Mucosa of descending colon (tissue), 3 donors: ENCODE results near the gene TJP3. TPM values are rescaled to one million over a fixed set of nuclear protein-coding genes. Genes with fewer than 3 reads are reported as not detected.
"Not testable (repeated sequence)": the region's sequence is repeated elsewhere in the genome, so short reads cannot be mapped to it uniquely, and the experiment has no call there.

Source experiments
- ATAC-seq: fragments of 200-7000 bp; cut with Tn5 transposase; one replicate; pipeline ENCODE4 v1.9.1; 2020; ENCODE audit warnings: mild to moderate bottlenecking, moderate library complexity
- DNase-seq, 3 donors: peaks; one replicate each; pipeline ENCODE4 v3.0.0-alpha.2; 2020
- H3K36me3 ChIP-seq: fragments of 200-600 bp; one replicate; pipeline ENCODE4 v1.8.0; 2021; ENCODE audit warnings: low read depth, mild to moderate bottlenecking
- H3K4me1 ChIP-seq: fragments of 200-600 bp; one replicate; pipeline ENCODE4 v1.8.0; 2021; ENCODE audit warnings: low read depth, mild to moderate bottlenecking
- H3K4me3 ChIP-seq: fragments of 200-600 bp; one replicate; pipeline ENCODE4 v1.8.0; 2021; ENCODE audit warnings: mild to moderate bottlenecking
- H3K9me3 ChIP-seq: fragments of 200-600 bp; one replicate; pipeline ENCODE4 v1.8.0; 2021; ENCODE audit warnings: mild to moderate bottlenecking
- CTCF ChIP-seq: fragments of 200-600 bp; IDR thresholded peaks from one replicate; pipeline ENCODE4 v1.8.0; 2022; ENCODE audit warnings: antibody characterized with exemption, mild to moderate bottlenecking
- intact Hi-C, 2 donors: fragments of 100-400 bp; cut with DNase I in 1 of 2; cut with micrococcal nuclease in 1 of 2; formaldehyde crosslinking; loops; one replicate each; pipeline versions ENCODE4 v1.11.0 to v1.11.1; 2022; cut with DNase I, micrococcal nuclease
- total RNA-seq, 3 donors: library from RNA; stranded (reverse); fragmentation: NEBNext Ultra II Directional in 2 of 3; extraction: Animal tissue kit (Norgen Biotek cat#: 25700) in 2 of 3; gene quantifications; one replicate each; pipeline versions ENCODE4 v1.2.1 to v1.2.4, GENCODE V29; 2021 to 2023
- donor health status: DM: no; HTN: no; CAD: no; lungs with moderate emphysema.
- donor health status: DM: no; HTN: no; CAD: no.
- donor health status: DM: no; HTN: yes; CAD: no.

TJP3 gene
- total RNA-seq, 3 donors from 2014 or later = 167 to 357 (median 285) TPM

GRCh38 chr19:3760871-3761361, 52.7 kb downstream of the TJP3 start:
- ATAC-seq (no peak), DNase-seq (no peak)
- no peaks in the 10 kb centered on the region for H3K9me3 ChIP-seq
- intact Hi-C loops = no loop called here
- peaks cover 30% of the 10 kb centered on the region for H3K4me1 ChIP-seq
- H3K4me3 ChIP-seq = peak overlapping the region; percentile 78
- no peak for TF ChIP-seq CTCF
- no peaks in the 10 kb centered on the region for H3K36me3 ChIP-seq

- TF ChIP-seq CTCF = peak; percentile 60
- ATAC-seq (peak; percentile 76), DNase-seq (peak; percentile 95 to 97 (median 95))
- Histone ChIP-seq H3K4me3 (peak within 1 kb of the TSS; percentile 78), H3K36me3 (no peaks in the 10 kb centered on the region), H3K4me1 (peaks cover 30% of the 10 kb centered on the region), H3K9me3 (no peaks in the 10 kb centered on the region)
- intact Hi-C loops = no loop called here
Observed at GRCh38 chr19:3761382-3762129, 53.4 kb downstream of the TJP3 start, which contains the start of gene APBA3. TSS of gene APBA3 (minus strand) at chr19:3761692. CDS start at chr19:3760264, 1,428 bp downstream.

- DNase-seq (no peak), ATAC-seq (no peak)
- no peak overlapping the region for H3K4me3 ChIP-seq
- no peak for TF ChIP-seq CTCF
- H3K4me1 ChIP-seq = peaks cover 30% of the 10 kb centered on the region
- H3K36me3 ChIP-seq = peaks cover 1% of the 10 kb centered on the region
- intact Hi-C loops = no loop called here
- no peaks in the 10 kb centered on the region for H3K9me3 ChIP-seq
Observed at GRCh38 chr19:3762130-3762473, 53.9 kb downstream of the TJP3 start.

- Histone ChIP-seq H3K36me3 (peaks cover 4% of the 10 kb centered on the region), H3K4me3 (peak within 1 kb of the TSS; percentile 78), H3K4me1 (peaks cover 30% of the 10 kb centered on the region), H3K9me3 (no peaks in the 10 kb centered on the region)
- DNase-seq = peak; percentile 99 to 100 (median 99)
- no peak for TF ChIP-seq CTCF
- intact Hi-C loops = no loop called here
- ATAC-seq = peak; percentile 94
Observed at GRCh38 chr19:3762501-3763459, 54.6 kb downstream of the TJP3 start, which contains the start of gene MRPL54. TSS of gene MRPL54 (plus strand) at chr19:3762682. CDS start at chr19:3762701, 19 bp downstream.

GRCh38 chr19:3765121-3765520, 56.9 kb downstream of the TJP3 start:
- no peak for TF ChIP-seq CTCF
- intact Hi-C loops = no loop called here
- peaks cover 20% of the 10 kb centered on the region for H3K4me1 ChIP-seq
- no peaks in the 10 kb centered on the region for H3K9me3 ChIP-seq
- no peak for DNase-seq
- H3K4me3 ChIP-seq = no peak overlapping the region
- peaks cover 4% of the 10 kb centered on the region for H3K36me3 ChIP-seq
- ATAC-seq = no peak

GRCh38 chr19:3765757-3766156, 57.6 kb downstream of the TJP3 start:
- H3K9me3 ChIP-seq, ATAC-seq, H3K4me3 ChIP-seq, intact Hi-C loops, DNase-seq, H3K36me3 ChIP-seq: not testable (repeated sequence)
- H3K4me1 ChIP-seq = peaks cover 14% of the 10 kb centered on the region
